ENCODE measurements around the gene CELSR1. TPM values are rescaled to one million over a fixed set of nuclear protein-coding genes. Genes with fewer than 3 reads are reported as not detected.

Gene CELSR1
- total RNA-seq, 4 donors from 2014 or later: 31.7 to 72.7 (median 54.1) TPM

GRCh38 chr22:46444390-46444854 lies 93.0 kb downstream of the CELSR1 start:
- WGBS, 2 donors: 89% methylated on average over 10 of the region's 10 CpGs
- TF ChIP-seq, protein P1, sequence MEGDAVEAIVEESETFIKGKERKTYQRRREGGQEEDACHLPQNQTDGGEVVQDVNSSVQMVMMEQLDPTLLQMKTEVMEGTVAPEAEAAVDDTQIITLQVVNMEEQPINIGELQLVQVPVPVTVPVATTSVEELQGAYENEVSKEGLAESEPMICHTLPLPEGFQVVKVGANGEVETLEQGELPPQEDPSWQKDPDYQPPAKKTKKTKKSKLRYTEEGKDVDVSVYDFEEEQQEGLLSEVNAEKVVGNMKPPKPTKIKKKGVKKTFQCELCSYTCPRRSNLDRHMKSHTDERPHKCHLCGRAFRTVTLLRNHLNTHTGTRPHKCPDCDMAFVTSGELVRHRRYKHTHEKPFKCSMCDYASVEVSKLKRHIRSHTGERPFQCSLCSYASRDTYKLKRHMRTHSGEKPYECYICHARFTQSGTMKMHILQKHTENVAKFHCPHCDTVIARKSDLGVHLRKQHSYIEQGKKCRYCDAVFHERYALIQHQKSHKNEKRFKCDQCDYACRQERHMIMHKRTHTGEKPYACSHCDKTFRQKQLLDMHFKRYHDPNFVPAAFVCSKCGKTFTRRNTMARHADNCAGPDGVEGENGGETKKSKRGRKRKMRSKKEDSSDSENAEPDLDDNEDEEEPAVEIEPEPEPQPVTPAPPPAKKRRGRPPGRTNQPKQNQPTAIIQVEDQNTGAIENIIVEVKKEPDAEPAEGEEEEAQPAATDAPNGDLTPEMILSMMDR (IDR thresholded peaks at IDR 0.05): no peak
- no peak for TF ChIP-seq POLR2A (IDR thresholded peaks at IDR 0.05)
- intact Hi-C loops (cut with DNase I; ENCODE audit: low total_unique reads): no loop called here
- DNase-seq (ENCODE audit: low spot score in 2 of 2): no peak
- H3K4me3 ChIP-seq (ENCODE audit: low read depth, poor library complexity, severe bottlenecking): no peak overlapping the region

DNA sequence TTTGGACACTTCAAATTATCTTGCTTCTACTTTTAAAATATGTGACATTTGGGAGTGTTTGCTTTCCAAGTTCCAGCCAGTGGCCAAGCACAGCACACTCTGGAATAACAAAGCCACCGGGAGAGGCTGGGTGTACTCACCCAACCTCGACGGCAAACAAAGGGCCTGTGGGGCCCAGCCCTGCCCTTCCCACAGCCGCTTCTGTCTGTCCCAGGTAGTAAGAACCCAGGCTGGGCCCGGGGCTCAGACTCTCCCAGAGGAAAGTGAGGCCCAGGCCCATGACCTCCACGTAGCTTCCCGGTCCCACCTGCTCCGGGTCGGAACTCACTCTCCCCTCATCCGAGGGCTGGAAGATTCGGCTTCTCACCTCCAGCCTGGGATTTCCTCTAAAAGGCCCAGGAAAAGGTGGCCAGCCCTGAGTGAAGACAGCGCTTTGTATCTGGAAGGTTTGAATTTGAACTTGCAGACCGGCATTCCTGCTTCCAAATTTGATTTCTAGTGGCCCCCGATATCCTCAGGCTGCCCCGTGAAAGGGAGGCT lies 93.5 kb downstream of the CELSR1 start:
- no peak overlapping the region for H3K4me3 ChIP-seq (ENCODE audit: low read depth, poor library complexity, severe bottlenecking)
- 81 to 86% methylated on average over 15 of the region's 15 CpGs for WGBS, 2 donors
- TF ChIP-seq, protein P1 (IDR thresholded peaks at IDR 0.05): no peak
- no peak for TF ChIP-seq POLR2A (IDR thresholded peaks at IDR 0.05)
- no peak for DNase-seq (ENCODE audit: low spot score in 2 of 2)
- intact Hi-C loops (cut with DNase I; ENCODE audit: low total_unique reads): no loop called here

DNA sequence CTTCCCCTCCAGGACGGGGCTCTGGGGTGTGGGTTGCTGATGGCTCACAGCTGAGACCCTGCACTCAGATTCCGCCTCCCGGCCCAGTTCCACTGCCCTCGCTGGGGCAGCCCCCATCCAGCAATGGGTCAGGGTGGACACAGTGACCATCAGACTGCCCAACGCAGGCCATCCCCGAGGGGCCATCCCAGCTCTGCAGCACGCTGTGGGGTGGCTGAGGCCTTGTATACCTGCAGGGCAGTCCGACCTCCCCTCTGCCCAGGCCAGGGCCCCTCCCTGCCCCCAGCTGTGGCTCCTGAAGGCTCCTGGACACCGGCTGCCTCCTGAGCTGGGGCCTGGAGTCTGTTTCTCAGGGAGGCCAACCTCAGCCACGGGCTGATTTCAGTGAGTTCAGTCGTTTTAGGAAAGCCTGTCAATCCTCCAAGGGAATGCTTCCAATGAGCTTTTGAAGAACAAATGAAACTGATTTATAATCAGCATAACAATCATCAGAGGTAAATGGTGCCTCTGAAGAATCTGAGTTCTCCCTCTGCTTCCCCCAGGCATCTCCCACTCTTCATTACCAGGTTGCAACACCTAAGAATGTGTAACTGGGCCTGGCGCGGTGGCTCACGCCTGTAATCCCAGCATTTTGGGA lies 95.1 kb downstream of the CELSR1 start:
- intact Hi-C loops (cut with DNase I; ENCODE audit: low total_unique reads): no loop called here
- H3K4me3 ChIP-seq (ENCODE audit: low read depth, poor library complexity, severe bottlenecking): no peak overlapping the region
- TF ChIP-seq POLR2A (IDR thresholded peaks at IDR 0.05): no peak
- TF ChIP-seq, protein P1 (IDR thresholded peaks at IDR 0.05): no peak
- 78 to 84% methylated on average over 11 to 13 of the region's 14 CpGs for WGBS, 2 donors
- no peak for DNase-seq (ENCODE audit: low spot score in 2 of 2)

DNA sequence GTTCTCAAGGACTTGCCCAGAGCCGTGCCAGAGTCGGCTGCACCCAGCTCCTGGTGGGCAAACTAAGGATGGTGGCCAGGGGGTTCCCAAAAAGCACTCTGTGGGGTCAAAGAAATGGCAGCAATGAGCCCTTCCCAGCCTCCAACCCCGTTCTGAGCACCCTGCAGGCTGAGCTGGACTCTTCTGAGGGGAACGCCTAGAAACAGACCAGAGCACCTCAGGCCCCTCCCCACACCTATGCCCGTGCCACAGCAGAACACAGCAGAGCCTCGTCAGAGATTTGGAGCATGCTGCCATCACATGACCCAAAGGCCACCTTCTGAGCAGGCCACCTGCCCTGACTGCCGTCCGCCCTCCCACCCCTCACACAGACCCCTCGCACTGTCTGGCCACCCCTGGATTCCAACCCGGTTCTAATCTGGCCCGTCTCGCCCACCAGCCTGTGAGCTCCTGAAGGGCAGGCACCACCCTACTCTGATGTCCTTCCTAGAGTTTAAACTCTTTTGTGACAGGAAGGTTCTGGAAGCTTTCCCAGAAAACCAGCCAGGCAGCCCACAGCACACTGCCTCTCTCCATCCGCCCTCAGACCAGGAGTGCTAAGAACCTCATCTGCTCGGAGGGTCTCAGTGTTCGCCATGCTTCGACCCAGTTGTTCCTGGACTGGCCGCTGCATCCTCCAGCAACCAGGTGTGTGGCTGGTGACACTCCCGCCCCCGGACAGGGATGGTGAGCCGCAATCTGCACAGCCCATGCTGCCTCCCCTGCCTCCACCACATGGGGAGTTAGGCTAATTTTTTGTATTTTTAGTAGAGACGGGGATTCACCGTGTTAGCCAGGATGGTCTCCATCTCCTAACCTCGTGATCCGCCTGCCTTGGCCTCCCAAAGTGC lies 97.6 kb downstream of the CELSR1 start:
- 85 to 89% methylated on average over 23 to 24 of the region's 24 CpGs for WGBS, 2 donors
- no peak for DNase-seq (ENCODE audit: low spot score in 2 of 2)
- H3K4me3 ChIP-seq (ENCODE audit: low read depth, poor library complexity, severe bottlenecking): no peak overlapping the region
- intact Hi-C loops (cut with DNase I; ENCODE audit: low total_unique reads): no loop called here
- no peak for TF ChIP-seq POLR2A (IDR thresholded peaks at IDR 0.05)
- TF ChIP-seq, protein P1 (IDR thresholded peaks at IDR 0.05): no peak

DNA sequence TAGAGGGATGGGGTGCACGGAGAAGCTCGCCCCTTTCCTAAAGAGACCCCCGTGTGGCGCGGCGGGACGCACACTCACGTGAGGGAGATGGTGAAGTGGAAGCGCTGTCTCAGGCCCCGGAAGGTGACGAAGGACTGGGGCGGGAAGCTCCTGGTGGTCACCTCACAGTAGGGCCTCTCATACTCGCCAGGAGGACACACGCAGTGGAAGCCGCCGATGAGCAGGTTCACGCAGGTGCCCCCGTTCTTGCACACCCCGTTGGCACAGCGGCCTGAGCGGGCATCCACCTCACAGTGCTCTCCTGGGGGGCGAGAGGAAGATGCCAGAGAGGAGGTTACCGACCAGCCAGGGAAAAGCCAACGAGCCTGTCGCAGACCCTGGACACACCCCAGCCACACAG lies 98.3 kb downstream of the CELSR1 start:
- WGBS, 2 donors: 91% methylated on average over 15 to 25 of the region's 25 CpGs
- no peak for DNase-seq (ENCODE audit: low spot score in 2 of 2)
- intact Hi-C loops (cut with DNase I; ENCODE audit: low total_unique reads): no loop called here
- no peak overlapping the region for H3K4me3 ChIP-seq (ENCODE audit: low read depth, poor library complexity, severe bottlenecking)
- TF ChIP-seq POLR2A (IDR thresholded peaks at IDR 0.05): no peak
- TF ChIP-seq, protein P1 (IDR thresholded peaks at IDR 0.05): no peak

Data from lower leg skin (tissue), 4 donors.